HL-60/S4 treated with phorbol 12-myristate 13-acetate at 8.2 ng/mL for 4 days and 3 days (cell line): ENCODE results near the gene CMTM5.
"Not testable (repeated sequence)": the region's sequence is repeated elsewhere in the genome, so short reads cannot be mapped to it uniquely, and the experiment has no call there.

Source experiments
- in situ Hi-C: fragments of 300-500 bp; cut with MboI; formaldehyde crosslinking; loops from 2 replicates; pipeline ENCODE4 v1.15.0; 2022; ENCODE audit warnings: low sequenced_read_pairs

Gene CMTM5

DNA sequence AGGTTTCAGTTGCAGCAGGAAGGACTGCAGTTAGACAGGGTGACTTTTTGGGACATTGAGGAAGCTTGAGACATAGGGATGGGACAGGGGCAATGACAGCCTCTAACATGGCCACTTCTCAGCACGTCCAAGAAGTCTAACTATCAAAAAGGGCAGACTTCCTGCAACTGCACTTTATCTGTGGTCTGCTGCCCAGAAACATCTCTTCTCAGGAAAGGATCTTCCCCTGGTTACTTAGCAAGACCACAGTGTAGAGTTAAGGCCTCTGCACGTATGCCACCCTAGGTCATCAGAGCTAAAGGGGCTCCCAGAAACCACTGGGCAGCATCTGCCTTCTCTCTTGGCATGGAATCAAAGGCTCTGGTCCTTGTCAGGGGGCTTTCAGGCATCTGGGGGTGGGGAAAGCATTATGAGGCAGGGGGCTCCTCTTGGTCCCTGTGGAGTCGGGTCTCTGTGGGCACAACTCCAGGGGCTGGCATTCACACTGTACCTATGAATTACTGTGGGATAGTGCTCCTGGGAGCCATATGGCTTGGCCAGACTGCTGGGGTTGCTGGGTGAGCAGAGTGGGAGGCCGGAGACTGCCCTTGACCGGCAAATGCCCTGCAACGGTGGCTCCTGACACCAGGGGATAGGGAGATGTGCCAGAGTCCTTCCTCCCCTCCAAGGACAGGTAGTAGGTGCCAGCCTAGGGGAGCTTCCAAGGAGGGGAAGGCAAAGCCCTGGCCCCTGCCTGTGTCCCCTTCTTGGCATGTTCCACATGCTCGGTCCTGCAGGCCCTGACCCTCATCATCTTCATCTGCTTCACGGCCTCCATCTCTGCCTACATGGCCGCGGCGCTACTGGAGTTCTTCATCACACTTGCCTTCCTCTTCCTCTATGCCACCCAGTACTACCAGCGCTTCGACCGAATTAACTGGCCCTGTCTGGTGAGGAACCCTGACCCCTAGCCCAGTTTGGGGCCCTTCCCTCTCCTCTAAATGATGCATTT lies 1.0 kb downstream of the CMTM5 start:
- in situ Hi-C loops: no loop called here

DNA sequence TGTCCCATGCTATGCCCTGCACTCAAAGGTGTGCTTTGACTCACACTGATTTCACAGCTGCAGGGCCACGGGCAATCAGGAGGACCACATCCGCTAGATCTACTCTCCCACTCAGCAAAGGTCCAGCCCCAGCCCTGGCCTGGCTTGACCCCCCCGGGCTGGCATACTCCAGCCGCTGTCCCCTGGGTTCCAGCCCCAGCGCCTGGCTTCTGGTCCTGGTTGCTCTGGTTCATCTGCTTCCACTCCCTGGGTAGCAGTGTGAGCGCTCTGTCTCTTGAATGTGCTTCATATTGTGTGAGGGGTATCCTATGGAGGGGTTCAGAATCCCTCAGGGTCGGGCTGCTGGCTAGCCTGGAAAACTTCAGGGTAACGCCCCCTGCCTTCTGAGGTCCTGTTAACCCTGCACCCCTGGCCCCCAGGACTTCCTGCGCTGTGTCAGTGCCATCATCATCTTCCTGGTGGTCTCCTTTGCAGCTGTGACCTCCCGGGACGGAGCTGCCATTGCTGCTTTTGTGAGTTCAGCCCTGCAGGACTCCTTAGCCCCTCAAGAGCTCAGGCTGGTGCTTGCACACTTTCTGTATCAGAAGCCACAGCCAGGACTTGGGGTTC lies 1.9 kb downstream of the CMTM5 start:
- in situ Hi-C loops: no loop called here

DNA sequence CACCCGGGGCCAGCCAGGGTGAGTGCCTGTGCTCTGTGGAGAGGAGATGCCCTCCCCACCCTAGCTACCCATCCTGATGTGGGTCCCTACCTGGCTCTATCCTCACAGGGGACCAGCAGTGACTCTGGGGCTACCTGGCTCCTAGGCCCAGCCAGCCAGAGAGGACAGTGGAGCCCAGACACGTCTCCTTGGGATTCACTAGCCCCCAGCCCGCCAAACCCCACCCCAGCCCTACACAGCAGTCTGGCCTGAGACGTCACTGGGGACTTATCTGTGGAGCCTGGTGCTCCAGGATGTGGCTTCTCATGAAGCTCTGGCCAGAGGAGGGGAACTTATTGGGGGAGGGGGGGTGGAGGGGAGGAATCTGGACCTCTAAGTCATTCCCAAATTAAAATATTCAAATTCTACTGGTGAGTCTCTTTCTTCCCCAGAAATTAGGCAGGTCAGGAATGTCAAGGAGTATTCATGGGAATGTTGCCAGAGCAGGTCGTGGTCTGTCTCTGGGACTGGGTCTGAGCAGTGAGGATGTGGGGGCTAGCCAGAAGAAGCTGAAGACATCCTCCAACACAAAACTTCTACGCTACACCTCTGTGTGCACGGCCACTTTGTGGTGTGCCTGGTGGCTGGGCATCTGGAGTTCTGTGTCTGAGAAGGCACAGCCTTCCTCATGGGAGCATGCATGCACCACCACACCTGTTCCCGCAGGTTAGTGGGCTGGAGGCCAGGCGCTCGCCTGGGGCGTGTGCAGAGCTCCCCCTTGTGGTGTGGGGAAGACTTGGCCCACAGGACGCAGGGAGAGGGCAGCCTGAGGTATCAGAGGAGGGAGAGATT lies 2.7 kb downstream of the CMTM5 start:
- in situ Hi-C loops: no loop called here

- in situ Hi-C loops: no loop called here
These were observed 3.5 kb downstream of the CMTM5 start for GRCh38 chr14:23380197-23380914.

- in situ Hi-C loops: no loop called here
These were observed 4.1 kb downstream of the CMTM5 start for GRCh38 chr14:23380976-23381375.

DNA sequence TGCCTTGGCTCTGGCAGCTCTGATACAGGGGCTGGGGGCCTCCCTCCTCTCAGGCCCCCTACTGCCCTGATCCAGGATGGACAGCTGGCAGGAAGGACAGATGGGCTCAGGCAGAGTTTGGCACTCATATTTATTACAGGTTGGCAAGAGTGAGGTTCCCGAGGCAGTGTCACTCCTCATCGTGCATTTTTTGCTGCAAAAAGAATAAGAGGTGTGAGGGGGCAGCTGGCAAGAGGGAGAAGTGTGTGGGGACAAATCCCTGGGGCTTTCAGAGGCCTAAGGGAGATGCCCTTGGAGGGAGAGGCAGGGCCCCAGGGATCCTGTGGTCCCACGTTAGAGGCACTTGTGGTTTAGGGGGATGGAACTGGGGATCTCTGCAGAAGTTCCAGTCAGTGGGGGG lies 5.0 kb downstream of the CMTM5 start:
- in situ Hi-C loops: no loop called here

DNA sequence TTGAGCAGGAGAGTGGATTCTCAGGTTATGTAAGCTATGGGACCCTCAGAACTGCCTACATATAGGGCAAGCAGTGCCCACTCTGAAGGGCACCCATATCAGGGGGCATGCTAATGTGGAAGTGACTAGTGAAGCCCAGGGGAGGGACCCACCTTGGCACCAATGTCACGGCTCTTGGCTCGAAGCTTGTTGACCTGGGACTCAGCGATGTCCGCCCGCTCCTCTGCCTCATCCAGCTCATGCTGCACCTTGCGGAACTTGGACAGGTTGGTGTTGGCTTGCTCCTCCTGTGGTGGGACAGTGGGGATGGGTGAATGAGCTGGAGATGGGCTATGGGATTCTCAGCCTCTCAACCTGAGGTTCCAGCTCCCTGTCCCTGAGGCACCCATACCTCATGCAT lies 5.4 kb downstream of the CMTM5 start:
- in situ Hi-C loops: no loop called here

- in situ Hi-C loops: no loop called here
These were observed 6.0 kb downstream of the CMTM5 start for GRCh38 chr14:23382731-23383440.

GRCh38 chr14:23384364-23385080 lies 7.7 kb downstream of the CMTM5 start:
- in situ Hi-C loops: no loop called here

DNA sequence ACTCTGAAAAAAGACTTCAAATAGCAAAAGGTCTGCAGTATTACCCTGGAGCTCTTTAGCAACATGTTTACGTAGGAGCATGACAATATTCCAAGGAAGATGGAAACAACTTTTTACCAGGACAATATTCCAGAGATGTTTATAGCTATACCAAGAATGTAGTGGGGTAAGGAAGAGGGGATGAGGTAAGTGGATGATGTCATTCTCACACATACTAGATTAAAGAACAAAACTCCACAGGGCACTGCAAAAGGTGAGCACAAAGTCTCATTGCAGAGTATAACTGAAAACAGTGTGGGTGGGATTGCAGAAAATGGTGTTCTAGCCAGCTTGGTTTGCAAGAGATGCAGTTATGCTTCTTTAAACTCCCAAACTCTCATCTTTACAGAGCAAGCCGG lies 8.4 kb downstream of the CMTM5 start:
- in situ Hi-C loops: no loop called here

GRCh38 chr14:23385642-23386265 lies 8.9 kb downstream of the CMTM5 start:
- in situ Hi-C loops: no loop called here

DNA sequence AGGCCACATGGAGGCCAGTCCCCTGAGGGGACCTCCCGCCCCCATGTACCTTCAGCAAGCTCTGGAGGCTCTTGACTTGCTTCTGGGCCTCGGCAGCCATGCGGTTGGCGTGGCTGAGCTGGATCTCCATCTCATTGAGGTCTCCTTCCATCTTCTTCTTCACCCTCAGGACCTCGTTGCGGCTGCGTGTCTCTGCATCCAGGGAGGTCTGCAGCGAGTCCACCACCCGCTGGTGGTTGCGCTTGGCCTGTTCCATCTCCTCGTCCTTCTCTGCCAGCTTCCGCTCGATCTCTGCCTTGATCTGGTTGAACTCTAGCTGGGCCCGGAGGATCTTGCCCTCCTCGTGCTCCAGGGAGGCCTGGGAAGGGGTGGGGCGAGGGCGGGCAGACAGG lies 9.4 kb downstream of the CMTM5 start:
- in situ Hi-C loops: not testable (repeated sequence)

DNA sequence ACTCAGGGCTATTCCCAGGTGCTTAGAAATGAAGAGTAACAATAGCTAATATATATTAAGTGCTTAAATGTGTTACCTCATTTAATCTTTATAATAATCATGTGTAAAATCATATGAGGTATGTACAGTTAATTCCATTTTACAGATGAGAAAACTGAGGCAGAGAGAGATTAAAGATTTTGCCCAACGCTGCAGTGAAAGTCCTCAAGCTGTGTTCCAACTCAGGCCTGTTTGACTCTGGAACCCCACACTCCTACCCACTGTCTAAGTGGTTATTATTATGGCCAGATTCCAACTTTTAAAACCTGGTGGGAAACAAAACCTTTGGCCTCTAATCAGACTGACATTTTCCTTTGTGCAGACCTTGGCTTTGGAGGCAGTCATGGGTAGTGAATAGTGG lies 10.2 kb downstream of the CMTM5 start:
- in situ Hi-C loops: no loop called here

GRCh38 chr14:23387916-23388882 lies 11.4 kb downstream of the CMTM5 start:
- in situ Hi-C loops: no loop called here

DNA sequence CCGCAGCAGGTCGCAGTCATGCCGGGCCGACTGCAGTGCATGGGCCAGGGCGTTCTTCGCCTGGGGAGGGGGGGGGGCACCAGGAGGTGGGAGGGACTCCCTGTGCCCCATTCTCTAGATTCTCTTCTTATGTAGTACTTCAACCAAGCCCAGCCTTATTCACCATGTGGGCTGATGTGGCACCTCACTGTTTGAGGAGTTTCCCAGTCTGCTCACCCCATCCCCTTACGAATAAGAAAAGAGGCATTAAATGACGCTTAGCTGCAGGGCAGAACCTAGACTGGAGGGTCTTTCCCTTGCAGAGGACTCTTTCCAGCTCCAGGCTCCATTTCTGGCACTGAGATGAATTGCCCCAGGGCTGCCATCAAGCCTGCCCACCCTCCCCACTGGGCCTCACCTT lies 12.2 kb downstream of the CMTM5 start:
- in situ Hi-C loops: no loop called here

DNA sequence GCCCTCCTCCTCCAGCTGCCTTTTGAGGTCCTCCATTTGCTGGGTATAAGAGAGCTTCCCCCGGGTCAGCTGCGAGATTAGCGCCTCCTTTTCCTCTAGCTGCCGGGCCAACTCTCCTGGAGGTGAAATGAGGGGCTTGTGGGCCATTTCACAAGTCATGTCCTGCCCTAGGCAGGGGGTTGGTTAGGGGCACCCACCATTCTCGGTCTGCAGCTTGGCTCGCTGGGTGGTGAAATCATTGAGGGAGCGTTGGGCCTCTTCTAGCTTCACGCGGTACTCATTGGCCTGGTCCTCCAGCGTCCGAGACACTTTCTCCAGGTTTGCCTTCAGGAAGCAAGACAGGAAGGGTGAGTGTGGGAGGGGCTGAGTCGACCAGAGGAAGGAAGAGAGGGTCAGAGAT lies 12.6 kb downstream of the CMTM5 start:
- in situ Hi-C loops: no loop called here

DNA sequence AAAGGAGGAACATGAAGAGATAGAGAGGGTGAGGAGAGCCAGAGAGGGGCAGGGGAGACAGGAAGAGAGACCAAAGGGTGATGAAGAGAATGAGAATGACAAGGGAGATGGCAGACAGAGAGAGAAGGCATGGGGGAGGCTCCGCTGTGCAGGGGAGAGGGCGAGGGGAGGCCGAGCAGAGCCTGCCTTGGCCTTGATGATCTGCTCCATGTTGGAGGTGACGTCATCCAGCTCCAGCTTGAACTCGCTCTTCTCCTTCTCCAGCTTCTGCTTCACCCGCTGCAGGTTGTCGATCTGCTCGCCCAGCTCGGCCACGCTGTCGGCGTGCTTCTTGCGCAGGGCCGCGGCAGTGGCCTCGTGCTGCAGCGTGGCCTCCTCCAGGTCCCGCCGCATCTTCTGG lies 13.0 kb downstream of the CMTM5 start:
- in situ Hi-C loops: not testable (repeated sequence)

GRCh38 chr14:23392613-23393012 lies 15.8 kb downstream of the CMTM5 start:
- in situ Hi-C loops: no loop called here
